H9 (cell line): ENCODE measurements around the gene SULT1C3. TPM values are rescaled to one million over a fixed set of nuclear protein-coding genes. Genes with fewer than 3 reads are reported as not detected.

Experiments
- DNase-seq: peaks from one replicate; pipeline ENCODE4 v3.0.0-alpha.2; 2017
- H2AFZ ChIP-seq: one replicate; pipeline ENCODE4 v1.6.1; 2013; ENCODE audit warnings: mild to moderate bottlenecking, low read length, control low read depth, moderate library complexity
- H2AK5ac ChIP-seq: 2 replicates; pipeline ENCODE4 v1.6.1; 2013; ENCODE audit warnings: low read length, control low read depth, mixed read lengths; ENCODE audit not compliant: insufficient read length
- H2BK120ac ChIP-seq: one replicate; pipeline ENCODE4 v1.6.1; 2013; ENCODE audit warnings: low read depth, mild to moderate bottlenecking, low read length, control low read depth, inconsistent platforms; ENCODE audit not compliant: poor library complexity, severe bottlenecking
- H2BK12ac ChIP-seq: 2 replicates; pipeline ENCODE4 v1.6.1; 2013; ENCODE audit warnings: low read length, control low read depth, mixed read lengths, low read depth; ENCODE audit not compliant: insufficient read length
- H2BK15ac ChIP-seq: 2 replicates; pipeline ENCODE4 v1.6.1; 2013; ENCODE audit warnings: low read depth, low read length, control low read depth
- H2BK20ac ChIP-seq: one replicate; pipeline ENCODE4 v1.6.1; 2013; ENCODE audit warnings: low read depth, mild to moderate bottlenecking, low read length, control low read depth, inconsistent platforms; ENCODE audit not compliant: poor library complexity, severe bottlenecking
- H2BK5ac ChIP-seq: 2 replicates; pipeline ENCODE4 v1.6.1; 2013; ENCODE audit warnings: low read length, control low read depth, mixed read lengths; ENCODE audit not compliant: insufficient read length
- H3K14ac ChIP-seq: 2 replicates; pipeline ENCODE4 v1.6.1; 2013; ENCODE audit warnings: low read length, control low read depth; ENCODE audit not compliant: insufficient read depth
- H3K18ac ChIP-seq: 2 replicates; pipeline ENCODE4 v1.6.1; 2013; ENCODE audit warnings: low read depth, mild to moderate bottlenecking, mixed read lengths, low read length, control low read depth; ENCODE audit not compliant: insufficient read length
- H3K23ac ChIP-seq: 2 replicates; pipeline ENCODE4 v1.6.1; 2013; ENCODE audit warnings: low read length, control low read depth, mixed read lengths, low read depth; ENCODE audit not compliant: insufficient read length
- H3K23me2 ChIP-seq: 2 replicates; pipeline ENCODE4 v1.6.1; 2013; ENCODE audit warnings: low read depth, mild to moderate bottlenecking, mixed read lengths, low read length, control low read depth; ENCODE audit not compliant: insufficient read length, poor library complexity, severe bottlenecking
- H3K27ac ChIP-seq: 2 replicates; pipeline ENCODE4 v1.5.1; 2013; ENCODE audit warnings: low read length, control low read depth, mixed read lengths, low read depth; ENCODE audit not compliant: insufficient read length
- H3K27me3 ChIP-seq: 2 replicates; pipeline ENCODE4 v1.6.1; 2013; ENCODE audit warnings: low read length, control low read depth, inconsistent platforms; ENCODE audit not compliant: insufficient read depth
- H3K4ac ChIP-seq: 2 replicates; pipeline ENCODE4 v1.6.1; 2013; ENCODE audit warnings: low read depth, mild to moderate bottlenecking, control low read depth, inconsistent platforms, low read length, moderate library complexity
- H3K4me1 ChIP-seq: 2 replicates; pipeline ENCODE4 v1.6.1; 2013; ENCODE audit warnings: low read length, control low read depth, inconsistent platforms; ENCODE audit not compliant: insufficient read depth
- H3K4me2 ChIP-seq: 2 replicates; pipeline ENCODE4 v1.6.1; 2013; ENCODE audit warnings: low read length, control low read depth, mixed read lengths; ENCODE audit not compliant: insufficient read length, insufficient read depth
- H3K56ac ChIP-seq: 2 replicates; pipeline ENCODE4 v1.6.1; 2013; ENCODE audit warnings: low read depth, mild to moderate bottlenecking, mixed read lengths, low read length, control low read depth; ENCODE audit not compliant: insufficient read length
- H3K79me1 ChIP-seq: 2 replicates; pipeline ENCODE4 v1.6.1; 2013; ENCODE audit warnings: low read depth, mild to moderate bottlenecking, moderate library complexity, low read length, control low read depth, inconsistent platforms; ENCODE audit not compliant: insufficient read depth, poor library complexity, severe bottlenecking
- H3K79me2 ChIP-seq: 2 replicates; pipeline ENCODE4 v1.6.1; 2013; ENCODE audit warnings: low read length, control low read depth, inconsistent platforms; ENCODE audit not compliant: insufficient read depth
- H3K9ac ChIP-seq: 2 replicates; pipeline ENCODE4 v1.6.1; 2013; ENCODE audit warnings: low read length, control low read depth, mixed read lengths; ENCODE audit not compliant: insufficient read length; ENCODE audit errors: extremely low read depth
- H3K9me3 ChIP-seq: one replicate; pipeline ENCODE4 v1.6.1; 2013; ENCODE audit warnings: low read depth, low read length, inconsistent platforms; ENCODE audit not compliant: control insufficient read depth
- H3T11ph ChIP-seq: one replicate; pipeline ENCODE4 v1.6.1; 2013; ENCODE audit warnings: mild to moderate bottlenecking, low read length, control low read depth, inconsistent platforms
- H4K20me1 ChIP-seq: one replicate; pipeline ENCODE4 v1.6.1; 2013; ENCODE audit not compliant: control insufficient read depth, insufficient read length, insufficient read depth
- H4K5ac ChIP-seq: 2 replicates; pipeline ENCODE4 v1.6.1; 2013; ENCODE audit warnings: low read depth, mild to moderate bottlenecking, mixed read lengths, low read length, control low read depth; ENCODE audit not compliant: insufficient read length
- H4K8ac ChIP-seq: replicated peaks from 2 replicates; pipeline ENCODE4 v1.6.1; 2013; ENCODE audit warnings: low read length, control low read depth, mixed read lengths, low read depth; ENCODE audit not compliant: insufficient read length
- H4K91ac ChIP-seq: 2 replicates; pipeline ENCODE4 v1.6.1; 2013; ENCODE audit warnings: low read depth, mild to moderate bottlenecking, moderate library complexity, mixed read lengths, low read length, control low read depth; ENCODE audit not compliant: insufficient read length
- H3K27ac Mint-ChIP-seq, 3 experiments: 2 replicates in 2 of 3; 3 replicates in 1 of 3; pipeline ENCODE4 v1.8.0; 2020 to 2021; ENCODE audit warnings: mixed read lengths in 3 of 3, mild to moderate bottlenecking in 1 of 3, moderate library complexity in 1 of 3
- H3K27me3 Mint-ChIP-seq: 2 replicates; pipeline ENCODE4 v1.8.0; 2021; ENCODE audit warnings: low read depth, mild to moderate bottlenecking, moderate library complexity, mixed read lengths
- H3K36me3 Mint-ChIP-seq, 3 experiments: 2 replicates in 2 of 3; 3 replicates in 1 of 3; pipeline ENCODE4 v1.8.0; 2020 to 2021; ENCODE audit warnings: low read depth in 3 of 3, mixed read lengths in 3 of 3; ENCODE audit not compliant: insufficient read depth in 1 of 3
- H3K4me1 Mint-ChIP-seq, 2 experiments: 2 replicates each; pipeline ENCODE4 v1.8.0; 2020; ENCODE audit warnings: mixed read lengths in 2 of 2
- H3K4me3 Mint-ChIP-seq, 2 experiments: 2 replicates in 1 of 2; 3 replicates in 1 of 2; pipeline ENCODE4 v1.8.0; 2020 to 2021; ENCODE audit warnings: mild to moderate bottlenecking in 2 of 2, mixed read lengths in 2 of 2, moderate library complexity in 1 of 2
- H3K9me3 Mint-ChIP-seq, 2 experiments: 2 replicates in 1 of 2; 3 replicates in 1 of 2; pipeline ENCODE4 v1.8.0; 2020; ENCODE audit warnings: mild to moderate bottlenecking in 2 of 2, mixed read lengths in 2 of 2, moderate library complexity in 1 of 2
- WGBS: extraction: QIAGEN DNeasy Blood & Tissue Kit; methylation state at CpG from one replicate; pipeline ENCODE4 v1.1.7; 2013; ENCODE audit warnings: missing lambda C conversion rate, low lambda C conversion rate, mixed read lengths; ENCODE audit not compliant: insufficient read length; ENCODE audit errors: extremely low coverage; 5-methylcytosine and 5-hydroxymethylcytosine counted together
- total RNA-seq: library from RNA; stranded (reverse); gene quantifications from 2 replicates; pipeline ENCODE4 v1.2.1, GENCODE V29; 2021
- TF ChIP-seq, protein P1 (sequence below): fragments of 200-600 bp; sonication (generic); conservative IDR thresholded peaks from 3 replicates; pipeline ENCODE4 v1.8.0; 2021; ENCODE audit warnings: antibody characterized with exemption, mild to moderate bottlenecking

SULT1C3 gene
- total RNA-seq, 1 experiment from 2014 or later = not detected

- Histone ChIP-seq H3K4me2 (no peak overlapping the region), H3K27me3 (no peaks in the 10 kb centered on the region), H4K91ac (no peak overlapping the region), H2BK12ac (no peak overlapping the region), H3K27ac (no peak overlapping the region), H2BK15ac (no peak overlapping the region), H4K5ac (no peak overlapping the region), H2AK5ac (no peak overlapping the region), H3K23ac (no peak overlapping the region), H3K14ac (no peak overlapping the region), H2BK5ac (no peak overlapping the region), H3K9ac (no peak overlapping the region), H3K4ac (no peak overlapping the region), H4K20me1 (no peaks in the 10 kb centered on the region), H3K56ac (no peak overlapping the region), H2BK120ac (no peak overlapping the region), H3K4me1 (no peaks in the 10 kb centered on the region), H3K79me1 (no peaks in the 10 kb centered on the region), H3K18ac (no peak overlapping the region), H3K23me2 (no peaks in the 10 kb centered on the region), H2BK20ac (no peak overlapping the region), H4K8ac (no peak overlapping the region), H2AFZ (no peak overlapping the region), H3K9me3 (no peaks in the 10 kb centered on the region), H3T11ph (no peak overlapping the region), H3K79me2 (no peaks in the 10 kb centered on the region)
- DNase-seq = no peak
- H3K9me3 Mint-ChIP-seq = peaks cover 5 to 7% of the 10 kb centered on the region in 2 experiments
- no peak overlapping the region for H3K4me3 Mint-ChIP-seq
- H3K27me3 Mint-ChIP-seq = no peaks in the 10 kb centered on the region; the same call in none of the 2 replicates
- WGBS = no CpG with 5 or more reads among the region's 5 CpGs
- peaks cover 0 to 6% (median 4%) of the 10 kb centered on the region in 3 experiments; a peak in 2 of 7 replicates for H3K36me3 Mint-ChIP-seq
- TF ChIP-seq, protein P1, sequence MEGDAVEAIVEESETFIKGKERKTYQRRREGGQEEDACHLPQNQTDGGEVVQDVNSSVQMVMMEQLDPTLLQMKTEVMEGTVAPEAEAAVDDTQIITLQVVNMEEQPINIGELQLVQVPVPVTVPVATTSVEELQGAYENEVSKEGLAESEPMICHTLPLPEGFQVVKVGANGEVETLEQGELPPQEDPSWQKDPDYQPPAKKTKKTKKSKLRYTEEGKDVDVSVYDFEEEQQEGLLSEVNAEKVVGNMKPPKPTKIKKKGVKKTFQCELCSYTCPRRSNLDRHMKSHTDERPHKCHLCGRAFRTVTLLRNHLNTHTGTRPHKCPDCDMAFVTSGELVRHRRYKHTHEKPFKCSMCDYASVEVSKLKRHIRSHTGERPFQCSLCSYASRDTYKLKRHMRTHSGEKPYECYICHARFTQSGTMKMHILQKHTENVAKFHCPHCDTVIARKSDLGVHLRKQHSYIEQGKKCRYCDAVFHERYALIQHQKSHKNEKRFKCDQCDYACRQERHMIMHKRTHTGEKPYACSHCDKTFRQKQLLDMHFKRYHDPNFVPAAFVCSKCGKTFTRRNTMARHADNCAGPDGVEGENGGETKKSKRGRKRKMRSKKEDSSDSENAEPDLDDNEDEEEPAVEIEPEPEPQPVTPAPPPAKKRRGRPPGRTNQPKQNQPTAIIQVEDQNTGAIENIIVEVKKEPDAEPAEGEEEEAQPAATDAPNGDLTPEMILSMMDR = no peak
- peaks cover 15 to 28% of the 10 kb centered on the region in 2 experiments for H3K4me1 Mint-ChIP-seq
- H3K27ac Mint-ChIP-seq = no peak overlapping the region
Observed at GRCh38 chr2:108267101-108267500, 27.3 kb downstream of the SULT1C3 start.
